ENCODE measurements around the gene TEX51.

Gene TEX51

GRCh38 chr2:126891681-126892500 is 6.8 kb upstream of the TEX51 start:
- DNase-seq (ENCODE audit: low read depth in 2 of 2) = no peak

DNA sequence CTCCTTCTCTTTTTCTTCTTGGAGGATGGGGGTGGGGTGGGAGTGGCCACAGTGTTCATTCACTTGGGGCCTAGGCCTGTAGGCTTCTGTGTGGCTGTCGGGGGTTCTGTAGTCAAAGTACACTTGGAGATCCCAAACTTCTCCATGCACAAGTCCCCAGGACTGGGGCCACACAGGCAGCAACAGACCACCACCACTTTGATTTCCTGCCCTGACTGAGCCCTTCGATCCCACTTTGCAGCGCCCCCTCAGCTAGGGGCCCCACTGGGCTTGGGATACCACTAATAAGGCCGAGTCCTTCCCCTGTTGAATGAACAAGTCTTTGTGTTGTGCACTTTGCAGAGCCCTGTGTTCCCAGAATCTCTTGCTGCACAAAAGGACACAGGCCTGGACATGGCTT is 5.5 kb upstream of the TEX51 start:
- DNase-seq (ENCODE audit: low read depth in 2 of 2) = no peak

- DNase-seq (ENCODE audit: low read depth in 2 of 2) = no peak
These were observed 5.1 kb upstream of the TEX51 start for GRCh38 chr2:126893606-126894005.

DNA sequence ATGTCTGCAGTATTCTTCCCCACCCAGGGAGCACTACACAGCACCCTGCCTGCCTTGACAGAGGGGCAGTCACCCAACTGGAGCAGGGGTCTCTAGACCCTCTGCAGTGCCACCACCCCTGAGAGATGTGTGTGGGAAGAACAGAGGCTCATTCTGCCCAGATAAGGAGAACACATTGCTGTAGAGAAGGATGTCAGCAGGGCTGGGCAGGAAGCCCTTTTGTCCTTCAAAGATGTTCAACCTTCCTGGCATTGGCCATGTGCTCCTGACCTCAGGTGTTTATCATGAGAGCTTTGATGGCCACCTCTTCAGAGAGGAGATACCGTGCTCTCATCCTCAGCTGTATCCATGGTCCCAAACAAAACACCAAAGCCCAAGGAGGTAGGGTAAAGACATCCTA is 4.6 kb upstream of the TEX51 start:
- no peak for DNase-seq (ENCODE audit: low read depth in 2 of 2)

- no peak for DNase-seq (ENCODE audit: low read depth in 2 of 2)
These were observed 4.0 kb upstream of the TEX51 start for GRCh38 chr2:126894585-126895182.

GRCh38 chr2:126895336-126895735 is 3.4 kb upstream of the TEX51 start:
- no peak for DNase-seq (ENCODE audit: low read depth in 2 of 2)

- DNase-seq (ENCODE audit: low read depth in 2 of 2) = no peak
These were observed 2.2 kb upstream of the TEX51 start for GRCh38 chr2:126896471-126896870.

DNA sequence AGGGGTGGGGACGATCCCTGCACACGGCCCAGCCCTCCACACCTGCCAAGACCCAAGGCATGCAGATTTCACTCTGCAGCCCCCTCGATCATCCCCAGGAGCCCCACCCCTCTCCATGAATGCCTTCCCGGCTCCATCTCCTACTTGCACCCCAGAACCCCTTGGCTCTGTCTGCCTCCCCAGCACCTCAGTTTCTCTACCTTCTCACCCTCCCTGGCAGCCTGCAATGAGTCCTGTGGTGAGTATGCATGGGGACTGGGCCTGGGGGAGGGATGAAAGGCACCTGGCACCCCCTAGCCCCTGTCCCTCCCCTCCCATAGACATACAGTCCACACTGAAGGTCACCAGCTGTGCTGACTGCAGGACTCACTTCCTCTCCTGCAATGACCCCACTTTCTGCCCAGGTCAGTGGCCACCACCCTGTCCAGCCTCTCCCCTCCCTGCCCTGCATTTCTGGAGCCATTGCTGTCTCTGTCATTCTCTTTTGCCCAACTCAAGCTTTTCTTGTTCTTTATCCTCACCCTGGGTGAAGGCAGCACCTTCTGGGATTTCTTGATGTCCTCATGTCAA is 1.0 kb downstream of the TEX51 start:
- no peak for DNase-seq (ENCODE audit: low read depth in 2 of 2)

DNA sequence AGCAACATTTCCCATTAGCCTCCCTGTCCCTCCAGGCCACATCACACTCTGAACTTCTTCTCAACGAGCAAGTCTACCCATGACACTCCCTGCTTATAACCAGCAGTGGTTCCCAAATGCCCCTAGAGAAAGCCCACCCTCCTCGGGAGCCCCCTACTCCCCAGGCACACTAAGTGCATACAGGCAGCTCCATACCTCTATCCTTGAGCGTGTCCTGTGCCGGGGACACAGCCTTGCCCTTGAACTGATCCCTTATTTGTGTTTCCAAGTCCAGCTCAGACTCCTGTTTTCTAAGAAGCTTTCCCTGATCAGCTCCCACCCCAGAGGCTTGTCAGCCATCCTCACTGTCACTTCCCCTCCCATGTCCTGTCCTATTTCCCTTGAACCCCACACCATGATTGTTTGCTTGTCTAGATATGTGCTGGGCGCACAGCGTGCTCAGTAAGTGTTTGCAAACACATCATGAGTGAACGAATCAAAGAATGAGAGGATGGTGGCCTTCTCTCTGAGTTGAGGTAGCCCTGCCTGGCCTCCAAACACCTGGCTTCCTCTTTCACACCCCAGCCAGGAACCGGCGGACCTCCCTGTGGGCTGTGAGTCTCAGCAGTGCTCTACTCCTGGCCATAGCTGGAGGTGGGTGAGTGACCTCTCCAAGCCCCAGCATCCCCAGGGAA is 2.1 kb downstream of the TEX51 start:
- no peak for DNase-seq (ENCODE audit: low read depth in 2 of 2)

GRCh38 chr2:126901459-126901858 is 2.8 kb downstream of the TEX51 start:
- DNase-seq (ENCODE audit: low read depth in 2 of 2) = no peak

DNA sequence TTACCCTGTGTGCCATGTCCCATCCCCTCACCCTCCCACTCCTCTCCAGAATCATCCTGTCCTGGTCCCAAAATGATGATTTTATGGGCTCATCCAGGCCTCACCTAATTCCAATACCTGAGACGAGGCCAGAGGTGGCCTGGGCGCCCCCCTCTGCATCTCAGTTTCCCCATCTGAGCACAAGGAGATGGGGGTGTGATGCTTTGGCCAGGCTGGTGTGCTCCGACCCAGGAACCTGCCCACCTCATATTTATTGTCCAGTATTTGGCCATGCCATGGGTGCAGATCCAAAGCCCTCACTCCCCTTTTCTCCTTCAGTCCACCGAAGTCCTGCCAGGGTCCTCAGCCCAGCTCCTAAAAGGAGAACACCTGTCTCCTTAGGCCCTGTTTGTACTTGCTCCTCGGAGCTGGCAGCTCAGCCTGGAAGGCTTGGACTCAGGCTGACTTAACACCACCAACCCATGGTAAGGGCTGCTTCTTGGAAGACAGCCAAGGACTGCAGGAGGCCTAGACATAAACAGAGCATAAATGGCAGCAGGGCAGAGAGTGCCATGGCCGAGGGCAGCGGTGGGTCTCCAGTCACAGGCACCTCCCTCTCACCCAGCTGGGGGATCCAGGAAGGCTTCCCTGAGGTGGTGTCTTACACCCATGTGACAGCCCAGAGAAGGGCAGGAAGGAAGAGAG is 3.6 kb downstream of the TEX51 start:
- no peak for DNase-seq (ENCODE audit: low read depth in 2 of 2)

GRCh38 chr2:126902859-126903258 is 4.2 kb downstream of the TEX51 start:
- DNase-seq (ENCODE audit: low read depth in 2 of 2) = no peak

DNA sequence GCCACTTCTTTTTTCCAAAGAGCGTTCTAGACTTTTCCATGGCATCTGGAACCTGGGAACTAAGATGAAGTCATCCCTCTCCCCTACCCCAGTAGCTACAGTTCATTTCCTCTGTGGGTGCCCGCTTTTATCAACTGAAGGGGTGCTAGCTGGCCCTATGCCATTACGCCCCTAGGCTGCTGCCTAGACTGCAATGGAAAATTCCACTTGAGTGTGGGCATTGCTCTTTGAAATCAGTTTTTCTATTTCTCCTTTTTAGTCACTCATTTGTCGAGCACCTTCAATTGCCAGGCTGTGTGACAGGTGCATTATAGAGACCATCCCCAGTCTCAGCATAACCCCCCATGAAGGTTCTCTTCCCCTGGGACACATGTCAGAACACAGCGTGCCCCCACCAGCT is 7.3 kb downstream of the TEX51 start:
- no peak for DNase-seq (ENCODE audit: low read depth in 2 of 2)

DNA sequence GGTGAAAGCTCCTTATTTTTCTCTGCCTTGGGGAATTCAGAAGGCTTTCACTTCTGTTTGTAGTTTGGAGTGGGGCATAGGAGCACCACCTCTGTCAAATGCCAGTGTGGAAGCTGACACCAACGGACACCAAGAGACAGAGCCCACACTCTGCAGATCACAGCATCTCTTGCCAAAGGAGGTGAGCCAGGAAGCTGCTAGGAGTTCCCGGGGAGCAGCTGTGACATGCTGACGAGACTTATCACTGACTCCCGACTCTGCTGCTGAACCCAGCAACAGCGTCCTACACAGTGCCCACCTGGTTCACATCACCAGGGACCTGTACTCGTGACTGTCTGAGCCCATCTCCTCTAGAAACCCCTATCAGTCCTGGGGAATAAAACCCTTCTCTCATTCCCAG is 8.1 kb downstream of the TEX51 start:
- DNase-seq (ENCODE audit: low read depth in 2 of 2) = no peak

- DNase-seq (ENCODE audit: low read depth in 2 of 2) = no peak
These were observed 9.0 kb downstream of the TEX51 start for GRCh38 chr2:126907671-126908070.

GRCh38 chr2:126908721-126909177 is 10.1 kb downstream of the TEX51 start:
- no peak for DNase-seq (ENCODE audit: low read depth in 2 of 2)

GRCh38 chr2:126909366-126909765 is 10.7 kb downstream of the TEX51 start:
- no peak for DNase-seq (ENCODE audit: low read depth in 2 of 2)

DNA sequence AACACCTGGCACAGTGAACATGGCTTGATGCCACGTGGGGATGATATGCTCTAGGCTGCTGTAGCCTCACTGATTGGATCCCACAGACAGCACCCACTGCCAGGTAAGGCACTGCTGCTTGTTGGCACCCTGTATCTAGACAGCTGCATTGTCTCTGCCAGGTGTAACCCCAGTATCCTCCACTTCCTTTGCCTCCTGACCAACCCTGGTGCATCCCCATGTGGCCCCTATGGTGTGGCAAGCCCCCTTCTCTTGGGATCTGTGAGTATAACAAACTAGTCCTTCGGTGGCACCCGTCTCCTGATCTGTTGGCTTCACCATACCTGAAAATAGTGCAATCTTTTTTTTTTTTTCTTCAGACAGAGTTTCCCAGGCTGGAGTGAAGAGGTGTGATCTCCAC is 11.1 kb downstream of the TEX51 start:
- DNase-seq (ENCODE audit: low read depth in 2 of 2) = no peak

DNA sequence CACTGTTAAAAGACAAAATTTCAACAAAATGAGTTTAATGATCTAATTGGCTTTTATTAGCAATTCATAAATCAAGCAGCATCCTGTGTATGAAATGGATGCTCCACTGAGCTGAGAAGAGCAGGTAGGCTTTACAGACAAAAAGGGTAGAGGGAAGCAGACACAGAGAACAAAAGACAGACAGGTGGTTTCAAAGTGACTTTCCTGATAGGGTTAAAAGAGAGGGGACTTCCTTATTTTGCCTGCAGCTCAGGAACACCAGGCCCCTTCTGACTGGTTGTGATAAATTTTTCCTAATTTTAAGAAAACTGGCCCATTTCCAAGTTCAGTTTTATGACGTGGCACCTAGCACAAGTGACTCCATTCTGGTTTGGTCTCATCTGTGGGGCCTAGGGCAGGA is 11.9 kb downstream of the TEX51 start:
- DNase-seq (ENCODE audit: low read depth in 2 of 2) = no peak

DNA sequence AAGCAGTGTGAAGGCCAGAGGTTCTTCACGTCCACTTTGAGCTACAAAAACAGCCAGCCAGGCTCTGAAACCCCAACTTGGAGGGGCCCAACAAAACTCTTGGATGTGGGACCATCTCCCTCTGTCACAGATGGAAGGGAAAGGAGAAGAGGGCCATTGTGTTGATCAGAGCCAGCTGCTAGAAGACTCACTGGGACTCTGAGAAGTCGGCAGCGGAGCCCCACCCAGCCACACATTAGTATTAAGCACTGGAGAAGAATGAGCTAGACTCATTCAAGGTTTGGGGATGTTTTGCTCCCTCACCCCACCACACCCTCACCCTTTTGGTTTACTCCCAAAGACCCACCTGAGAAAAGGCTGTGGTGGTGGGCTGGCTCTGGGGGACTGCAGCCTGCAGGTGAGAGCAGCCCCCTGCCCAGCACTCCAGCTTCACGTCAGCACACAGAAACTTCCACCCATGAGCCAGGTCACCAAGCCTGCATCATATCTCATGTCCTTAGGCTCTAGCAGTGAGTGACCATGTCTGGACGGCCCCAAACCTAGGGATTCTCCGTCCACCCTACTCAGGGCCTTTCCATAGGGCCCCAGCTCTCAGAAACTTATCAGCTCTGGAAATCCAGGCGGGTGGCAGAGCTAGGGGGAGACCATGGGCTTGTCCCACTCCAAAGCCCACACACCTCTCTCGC is 12.6 kb downstream of the TEX51 start:
- DNase-seq (ENCODE audit: low read depth in 2 of 2) = no peak

DNA sequence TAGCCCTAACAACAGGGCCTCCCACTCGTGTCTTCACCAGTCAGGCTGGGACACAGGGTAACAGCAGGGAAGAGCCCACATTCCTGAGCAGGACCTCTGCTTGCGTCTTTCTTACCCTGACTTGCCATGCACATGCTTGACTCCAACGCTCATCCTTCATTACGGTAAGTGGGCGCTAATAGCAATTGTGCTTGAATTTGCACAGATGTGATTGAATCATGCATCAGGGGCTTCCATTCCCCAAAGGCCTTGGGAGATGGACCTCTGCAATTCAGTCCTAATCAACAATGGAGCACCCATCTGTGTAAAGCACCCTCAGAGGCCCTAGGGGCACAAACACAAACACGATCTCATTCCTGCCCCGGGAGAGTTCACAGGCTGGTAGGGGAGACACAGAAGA is 13.5 kb downstream of the TEX51 start:
- DNase-seq (ENCODE audit: low read depth in 2 of 2) = no peak

Data from stimulated activated CD8-positive, alpha-beta memory T cell treated with anti-CD3 and anti-CD28 coated beads, Interleukin-15, amount 100 ng/mL, for 48 hours (primary cell).